Inflammatory macrophage (primary cell): ENCODE measurements around the gene SERPINH1.
A peak's percentile ranks its signal among the peaks of the same experiment; 100 is the strongest.

ENCODE experiments used
- DNase-seq, 2 donors: peaks; one replicate each; pipeline ENCODE4 v3.0.0-alpha.2; 2020 to 2022

SERPINH1 gene

GRCh38 chr11:75598900-75599299 is 36.8 kb downstream of the SERPINH1 start:
- no peak for DNase-seq

GRCh38 chr11:75600356-75600755 is 38.3 kb downstream of the SERPINH1 start:
- DNase-seq: no peak

GRCh38 chr11:75601494-75601893 is 39.4 kb downstream of the SERPINH1 start:
- no peak for DNase-seq

GRCh38 chr11:75602951-75603350 is 40.9 kb downstream of the SERPINH1 start:
- DNase-seq: no peak

- peak in 1 of 2 donors; percentile 8 for DNase-seq
These were observed 42.0 kb downstream of the SERPINH1 start for GRCh38 chr11:75603791-75604736.

- DNase-seq: no peak
These were observed 44.0 kb downstream of the SERPINH1 start for GRCh38 chr11:75606099-75606498.

GRCh38 chr11:75611823-75612222 is 49.8 kb downstream of the SERPINH1 start:
- no peak for DNase-seq

GRCh38 chr11:75615751-75616150 is 53.7 kb downstream of the SERPINH1 start:
- DNase-seq: no peak

- no peak for DNase-seq
These were observed 54.2 kb downstream of the SERPINH1 start for GRCh38 chr11:75616281-75616680.
